ENCODE measurements around the gene LETM1.

DNA sequence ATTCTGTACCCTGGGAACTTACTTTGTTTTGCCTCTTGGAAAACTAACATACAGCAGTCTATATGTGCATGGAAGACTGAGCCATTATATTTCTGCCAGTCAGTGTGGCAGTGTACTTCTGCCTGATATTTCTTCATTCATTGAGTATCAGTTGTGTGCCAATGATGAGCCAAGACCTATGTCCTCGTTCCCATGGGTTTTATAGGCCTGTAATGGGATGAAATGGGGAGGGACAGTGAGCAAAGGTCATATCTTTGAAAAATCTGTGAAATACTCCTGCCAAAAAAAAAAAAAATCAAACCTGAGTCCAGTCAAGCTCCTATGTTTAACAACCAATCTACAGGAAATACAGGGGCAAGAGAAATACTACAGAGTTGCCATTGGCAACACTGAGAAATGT lies 24.4 kb upstream of the LETM1 start:
- TF ChIP-seq CTCF (IDR thresholded peaks at IDR 0.05) = no peak
- TF ChIP-seq POLR2A (IDR thresholded peaks at IDR 0.05) = no peak
